ENCODE data around the gene MAPK10.

GRCh38 chr4:86291180-86291579 is 68.7 kb downstream of the MAPK10 start:
- TF ChIP-seq CTCF (IDR thresholded peaks at IDR 0.05) = no peak
- no peak for TF ChIP-seq POLR2A (IDR thresholded peaks at IDR 0.05)
- TF ChIP-seq POLR2AphosphoS5 (IDR thresholded peaks at IDR 0.05) = no peak
- TF ChIP-seq EP300 (IDR thresholded peaks at IDR 0.05) = no peak
